ENCODE results near the gene NCKAP5. TPM values are rescaled to one million over a fixed set of nuclear protein-coding genes. Genes with fewer than 3 reads are reported as not detected.

Gene NCKAP5
- total RNA-seq, 1 donor from 2014 or later: 0.20 TPM

DNA sequence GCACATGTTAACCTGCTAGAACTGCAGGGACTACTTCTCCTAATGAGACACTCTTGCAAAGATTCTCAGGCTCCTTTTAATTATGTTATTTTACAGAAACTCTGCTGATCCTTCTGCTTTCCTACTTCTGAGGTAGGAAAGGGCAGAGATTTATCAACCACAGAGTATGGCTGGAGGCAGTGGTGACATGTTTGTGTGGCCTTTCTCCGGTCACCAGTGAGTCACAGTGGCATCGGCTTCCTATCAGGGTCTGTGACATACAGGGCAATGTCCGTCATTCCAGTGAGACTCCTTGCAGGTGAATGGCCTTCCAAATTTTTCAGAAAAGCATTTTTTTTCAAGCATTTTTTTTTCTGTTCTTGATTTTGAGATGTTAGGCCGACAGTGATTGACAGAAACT, 717.6 kb downstream of the NCKAP5 start:
- Mint-ChIP-seq H3K27me3 (ENCODE audit: unreplicated experiment) (no peaks in the 10 kb centered on the region), H3K9me3 (ENCODE audit: unreplicated experiment) (peaks cover 2% of the 10 kb centered on the region), H3K4me3 (ENCODE audit: unreplicated experiment) (no peak overlapping the region), H3K27ac (ENCODE audit: unreplicated experiment) (no peak overlapping the region), H3K4me1 (ENCODE audit: low read depth, unreplicated experiment) (no peaks in the 10 kb centered on the region), H3K36me3 (ENCODE audit: unreplicated experiment) (no peaks in the 10 kb centered on the region)
- TF ChIP-seq, protein P1, sequence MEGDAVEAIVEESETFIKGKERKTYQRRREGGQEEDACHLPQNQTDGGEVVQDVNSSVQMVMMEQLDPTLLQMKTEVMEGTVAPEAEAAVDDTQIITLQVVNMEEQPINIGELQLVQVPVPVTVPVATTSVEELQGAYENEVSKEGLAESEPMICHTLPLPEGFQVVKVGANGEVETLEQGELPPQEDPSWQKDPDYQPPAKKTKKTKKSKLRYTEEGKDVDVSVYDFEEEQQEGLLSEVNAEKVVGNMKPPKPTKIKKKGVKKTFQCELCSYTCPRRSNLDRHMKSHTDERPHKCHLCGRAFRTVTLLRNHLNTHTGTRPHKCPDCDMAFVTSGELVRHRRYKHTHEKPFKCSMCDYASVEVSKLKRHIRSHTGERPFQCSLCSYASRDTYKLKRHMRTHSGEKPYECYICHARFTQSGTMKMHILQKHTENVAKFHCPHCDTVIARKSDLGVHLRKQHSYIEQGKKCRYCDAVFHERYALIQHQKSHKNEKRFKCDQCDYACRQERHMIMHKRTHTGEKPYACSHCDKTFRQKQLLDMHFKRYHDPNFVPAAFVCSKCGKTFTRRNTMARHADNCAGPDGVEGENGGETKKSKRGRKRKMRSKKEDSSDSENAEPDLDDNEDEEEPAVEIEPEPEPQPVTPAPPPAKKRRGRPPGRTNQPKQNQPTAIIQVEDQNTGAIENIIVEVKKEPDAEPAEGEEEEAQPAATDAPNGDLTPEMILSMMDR (IDR thresholded peaks at IDR 0.05; ENCODE audit: partially characterized antibody, unreplicated experiment): no peak
- DNase-seq: no peak

DNA sequence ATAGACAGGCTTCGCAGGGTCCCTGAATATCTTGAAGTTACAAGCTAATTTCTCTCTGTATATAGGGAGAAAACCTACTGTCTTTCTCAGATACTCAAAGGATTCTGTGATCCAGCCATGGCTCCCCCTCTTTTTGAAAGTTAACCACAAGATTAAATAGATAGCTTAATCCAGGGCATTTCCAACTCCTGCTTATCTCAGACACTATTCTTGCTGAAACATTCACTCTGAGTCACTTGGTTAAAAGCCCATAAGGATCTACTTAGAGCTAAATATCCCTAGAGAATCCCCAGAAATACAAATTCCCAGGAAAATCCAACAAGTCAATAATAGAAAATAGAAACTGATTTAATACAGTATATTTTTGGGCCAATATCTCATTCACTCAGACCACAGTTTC, 719.1 kb downstream of the NCKAP5 start:
- TF ChIP-seq, protein P1 (IDR thresholded peaks at IDR 0.05; ENCODE audit: partially characterized antibody, unreplicated experiment): no peak

DNA sequence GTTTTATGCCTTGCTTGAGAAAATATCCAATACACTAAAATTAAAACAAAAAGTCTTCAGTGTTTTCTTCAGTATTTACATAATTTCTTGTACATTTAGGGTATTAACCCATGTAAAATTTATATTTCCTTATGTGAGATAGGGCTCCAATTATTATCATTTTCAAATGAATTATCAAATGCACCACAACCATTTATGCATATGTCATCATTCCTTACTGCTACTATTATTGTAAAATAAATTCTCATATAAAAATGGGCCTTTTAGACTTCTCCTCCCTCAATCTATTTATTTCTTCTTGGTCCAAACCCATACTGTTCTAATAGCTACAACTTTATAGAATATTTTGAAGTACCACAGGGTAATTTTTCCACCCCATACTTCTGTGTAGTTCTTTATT, 722.9 kb downstream of the NCKAP5 start:
- H3K9me3 Mint-ChIP-seq (ENCODE audit: unreplicated experiment): no peaks in the 10 kb centered on the region
- H3K36me3 Mint-ChIP-seq (ENCODE audit: unreplicated experiment): no peaks in the 10 kb centered on the region
- no peak for DNase-seq
- H3K4me1 Mint-ChIP-seq (ENCODE audit: low read depth, unreplicated experiment): no peaks in the 10 kb centered on the region
- H3K27me3 Mint-ChIP-seq (ENCODE audit: unreplicated experiment): no peaks in the 10 kb centered on the region
- H3K27ac Mint-ChIP-seq (ENCODE audit: unreplicated experiment): no peak overlapping the region
- TF ChIP-seq, protein P1 (IDR thresholded peaks at IDR 0.05; ENCODE audit: partially characterized antibody, unreplicated experiment): no peak
- H3K4me3 Mint-ChIP-seq (ENCODE audit: unreplicated experiment): no peak overlapping the region

More for the DNA sequence above, 719.1 kb downstream of the NCKAP5 start:
- no peaks in the 10 kb centered on the region for H3K4me1 Mint-ChIP-seq (ENCODE audit: low read depth, unreplicated experiment)
- DNase-seq: no peak
- no peak overlapping the region for H3K27ac Mint-ChIP-seq (ENCODE audit: unreplicated experiment)
- H3K9me3 Mint-ChIP-seq (ENCODE audit: unreplicated experiment): peaks cover 2% of the 10 kb centered on the region
- no peaks in the 10 kb centered on the region for H3K36me3 Mint-ChIP-seq (ENCODE audit: unreplicated experiment)
- no peaks in the 10 kb centered on the region for H3K27me3 Mint-ChIP-seq (ENCODE audit: unreplicated experiment)
- H3K4me3 Mint-ChIP-seq (ENCODE audit: unreplicated experiment): no peak overlapping the region

DNA sequence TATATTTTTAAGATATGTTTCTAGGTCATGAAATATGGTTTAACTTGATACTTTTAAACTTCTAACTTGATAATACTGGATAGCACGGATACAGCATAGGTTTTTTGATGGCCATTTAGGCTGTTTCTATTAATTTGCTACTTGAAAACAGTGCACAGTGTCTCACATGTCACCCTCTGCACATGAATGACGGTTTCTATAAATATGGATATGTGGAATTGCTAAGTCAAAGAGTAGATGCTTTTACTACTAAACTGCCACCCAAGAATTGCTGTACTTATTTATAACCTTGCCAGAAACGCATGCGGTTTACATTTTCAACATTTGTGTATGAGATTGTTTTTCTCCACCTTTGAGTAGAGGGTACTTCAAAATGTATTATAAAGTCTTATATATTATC, 723.7 kb downstream of the NCKAP5 start:
- H3K4me3 Mint-ChIP-seq (ENCODE audit: unreplicated experiment): no peak overlapping the region
- H3K36me3 Mint-ChIP-seq (ENCODE audit: unreplicated experiment): no peaks in the 10 kb centered on the region

DNA sequence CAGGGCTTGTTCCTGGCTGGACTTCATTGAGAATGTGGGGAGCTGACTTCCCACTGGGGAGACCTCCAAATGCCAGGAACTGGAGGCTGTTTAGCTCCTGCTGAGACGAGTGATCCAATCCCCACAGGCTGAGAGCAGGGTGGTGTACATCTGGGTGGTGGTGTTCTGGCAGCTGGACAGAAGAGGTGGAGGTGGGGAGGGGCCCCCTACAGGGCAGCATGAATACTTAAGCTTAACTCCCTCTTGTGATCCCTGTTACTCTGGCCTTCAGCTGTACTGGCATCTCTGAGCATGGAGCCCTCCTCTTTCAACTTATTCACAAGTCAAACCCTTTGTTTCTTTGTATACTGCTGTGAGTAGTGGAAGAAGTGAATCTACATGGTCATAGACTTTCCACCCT, 730.5 kb downstream of the NCKAP5 start:
- no peak for DNase-seq
- Mint-ChIP-seq H3K4me1 (ENCODE audit: low read depth, unreplicated experiment) (no peaks in the 10 kb centered on the region), H3K4me3 (ENCODE audit: unreplicated experiment) (no peak overlapping the region), H3K9me3 (ENCODE audit: unreplicated experiment) (no peaks in the 10 kb centered on the region), H3K27ac (ENCODE audit: unreplicated experiment) (no peak overlapping the region), H3K36me3 (ENCODE audit: unreplicated experiment) (peaks cover 10% of the 10 kb centered on the region), H3K27me3 (ENCODE audit: unreplicated experiment) (no peaks in the 10 kb centered on the region)
- TF ChIP-seq, protein P1 (IDR thresholded peaks at IDR 0.05; ENCODE audit: partially characterized antibody, unreplicated experiment): no peak

More for the DNA sequence above, 723.7 kb downstream of the NCKAP5 start:
- H3K27ac Mint-ChIP-seq (ENCODE audit: unreplicated experiment): no peak overlapping the region
- H3K9me3 Mint-ChIP-seq (ENCODE audit: unreplicated experiment): no peaks in the 10 kb centered on the region
- TF ChIP-seq, protein P1 (IDR thresholded peaks at IDR 0.05; ENCODE audit: partially characterized antibody, unreplicated experiment): no peak
- H3K27me3 Mint-ChIP-seq (ENCODE audit: unreplicated experiment): no peaks in the 10 kb centered on the region
- no peak for DNase-seq
- H3K4me1 Mint-ChIP-seq (ENCODE audit: low read depth, unreplicated experiment): no peaks in the 10 kb centered on the region
